ENCODE results near the gene TMED6. TPM values are rescaled to one million over a fixed set of nuclear protein-coding genes. Genes with fewer than 3 reads are reported as not detected.
"Not testable (repeated sequence)": the region's sequence is repeated elsewhere in the genome, so short reads cannot be mapped to it uniquely, and the experiment has no call there.

The TMED6 gene
- total RNA-seq, 4 donors from 2014 or later: 2.2 TPM; not detected in 3

DNA sequence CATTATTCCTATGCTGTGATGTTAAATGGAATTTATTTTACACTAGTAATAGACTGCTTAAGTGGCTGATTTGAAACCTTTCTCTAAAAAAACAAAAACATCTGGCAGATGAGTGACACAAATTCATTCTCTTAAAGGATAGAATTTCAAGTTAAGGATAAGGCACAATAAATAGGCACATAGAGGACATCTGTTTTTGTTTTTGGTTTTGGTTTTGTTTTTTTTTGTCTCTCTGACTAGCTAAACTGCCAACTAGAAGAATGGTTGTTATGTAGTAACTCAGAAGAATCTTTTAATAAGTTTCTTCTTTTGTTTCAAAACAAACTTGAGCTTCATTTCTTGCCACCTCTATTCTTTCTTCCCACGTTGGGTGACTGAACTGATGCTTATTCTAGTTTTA lies 45.6 kb downstream of the TMED6 start:
- 50 to 67% methylated on average over 1 of the region's 1 CpG for WGBS, 2 donors (ENCODE audit: low coverage in 1 of 2)
- TF ChIP-seq POLR2AphosphoS5 (IDR thresholded peaks at IDR 0.05): no peak
- no peak for ATAC-seq
- H3K4me3 ChIP-seq: no peak overlapping the region
- H3K4me1 ChIP-seq: peaks cover 0 to 7% (median 4%) of the 10 kb centered on the region in 3 donors
- peaks cover 2 to 35% of the 10 kb centered on the region in 2 donors for H3K36me3 ChIP-seq
- no peaks in the 10 kb centered on the region for H3K27me3 ChIP-seq
- no peak overlapping the region for H3K27ac ChIP-seq
- no peaks in the 10 kb centered on the region for H3K9me3 ChIP-seq

DNA sequence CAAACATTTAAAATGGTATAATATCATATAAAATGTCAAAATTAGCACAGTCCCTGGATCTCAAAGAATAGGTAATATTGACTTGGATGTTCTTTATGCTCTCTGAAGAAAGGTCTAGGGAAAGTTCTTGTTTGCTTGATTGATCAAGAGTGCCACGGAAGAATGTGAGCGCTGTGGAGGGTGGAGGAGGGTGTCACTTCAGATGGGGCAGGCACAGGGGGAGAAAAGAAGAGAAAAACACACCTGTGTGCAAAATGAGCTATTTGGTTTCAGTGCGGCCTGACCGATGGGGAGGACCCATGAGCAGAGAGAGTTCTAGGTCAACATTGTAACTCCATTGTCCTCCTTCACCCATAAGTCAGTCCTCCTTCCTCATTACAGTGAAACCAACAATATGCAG lies 49.3 kb downstream of the TMED6 start:
- Histone ChIP-seq H3K36me3 (peaks cover 2 to 69% of the 10 kb centered on the region in 2 donors), H3K9me3 (no peaks in the 10 kb centered on the region), H3K27ac (no peak overlapping the region), H3K27me3 (no peaks in the 10 kb centered on the region), H3K4me1 (no peaks in the 10 kb centered on the region), H3K4me3 (no peak overlapping the region)
- no peak for TF ChIP-seq POLR2AphosphoS5 (IDR thresholded peaks at IDR 0.05)
- TF ChIP-seq EP300 (IDR thresholded peaks at IDR 0.05): no peak
- TF ChIP-seq POLR2A (IDR thresholded peaks at IDR 0.05): no peak
- no peak for TF ChIP-seq CTCF (IDR thresholded peaks at IDR 0.05)
- 86 to 98% methylated on average over 2 to 4 of the region's 4 CpGs for WGBS, 2 donors (ENCODE audit: low coverage in 1 of 2)
- no peak for ATAC-seq

DNA sequence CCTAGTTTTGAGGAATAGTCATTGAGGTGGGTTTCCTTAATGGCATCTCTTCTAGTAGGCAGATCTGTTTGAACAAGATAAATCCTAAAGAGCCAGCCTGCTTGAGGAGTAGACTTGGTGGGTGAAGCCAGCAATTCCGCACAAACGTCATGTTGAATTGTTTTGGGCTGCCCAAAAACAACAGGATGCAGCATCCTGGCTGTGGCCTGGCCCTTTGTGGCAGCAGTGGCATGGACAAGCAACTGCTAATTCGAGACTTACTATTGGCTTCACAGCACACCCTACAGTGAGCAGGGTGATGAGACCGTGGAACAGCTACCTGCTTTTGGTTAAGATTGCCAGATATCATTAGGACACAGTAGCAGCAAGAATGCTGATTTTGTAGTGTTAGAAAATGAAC lies 49.7 kb downstream of the TMED6 start:
- ATAC-seq: no peak
- no peak for TF ChIP-seq POLR2AphosphoS5 (IDR thresholded peaks at IDR 0.05)
- no peak for TF ChIP-seq POLR2A (IDR thresholded peaks at IDR 0.05)
- no peak for TF ChIP-seq EP300 (IDR thresholded peaks at IDR 0.05)
- TF ChIP-seq CTCF (IDR thresholded peaks at IDR 0.05): no peak
- H3K36me3 ChIP-seq: peaks cover 2 to 69% of the 10 kb centered on the region in 2 donors
- H3K9me3 ChIP-seq: no peaks in the 10 kb centered on the region
- no peaks in the 10 kb centered on the region for H3K4me1 ChIP-seq
- WGBS, 2 donors (ENCODE audit: low coverage in 1 of 2): 74 to 100% methylated on average over 1 to 4 of the region's 4 CpGs
- H3K4me3 ChIP-seq: no peak overlapping the region
- H3K27me3 ChIP-seq: no peaks in the 10 kb centered on the region
- no peak overlapping the region for H3K27ac ChIP-seq

DNA sequence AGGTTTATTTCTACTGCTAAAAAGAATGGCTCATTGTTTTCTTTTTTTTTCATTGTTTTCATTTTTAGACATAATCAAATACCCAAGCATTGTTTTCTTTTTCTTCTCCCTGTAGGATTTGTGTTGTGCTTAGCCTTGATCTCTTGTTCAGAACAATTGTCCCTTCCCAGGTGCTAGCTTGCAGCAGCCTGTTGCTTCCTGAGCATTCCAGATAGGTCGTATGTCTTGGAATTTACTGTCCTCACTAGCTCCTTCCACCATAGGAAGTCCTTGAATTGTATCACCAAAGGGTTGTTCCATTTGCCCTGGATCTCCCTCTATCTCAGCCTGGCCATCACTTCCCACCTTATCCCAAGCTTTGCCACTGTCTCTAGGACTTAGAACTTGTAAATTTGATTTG lies 50.4 kb downstream of the TMED6 start:
- Histone ChIP-seq H3K9me3 (no peaks in the 10 kb centered on the region), H3K36me3 (peaks cover 2 to 71% of the 10 kb centered on the region in 2 donors), H3K27ac (no peak overlapping the region), H3K4me1 (no peaks in the 10 kb centered on the region), H3K27me3 (no peaks in the 10 kb centered on the region), H3K4me3 (no peak overlapping the region)
- TF ChIP-seq POLR2AphosphoS5 (IDR thresholded peaks at IDR 0.05): no peak
- TF ChIP-seq POLR2A (IDR thresholded peaks at IDR 0.05): no peak
- no peak for TF ChIP-seq EP300 (IDR thresholded peaks at IDR 0.05)
- no peak for TF ChIP-seq CTCF (IDR thresholded peaks at IDR 0.05)
- no peak for ATAC-seq
- 47 to 57% methylated on average over 1 of the region's 1 CpG for WGBS, 2 donors (ENCODE audit: low coverage in 1 of 2)

DNA sequence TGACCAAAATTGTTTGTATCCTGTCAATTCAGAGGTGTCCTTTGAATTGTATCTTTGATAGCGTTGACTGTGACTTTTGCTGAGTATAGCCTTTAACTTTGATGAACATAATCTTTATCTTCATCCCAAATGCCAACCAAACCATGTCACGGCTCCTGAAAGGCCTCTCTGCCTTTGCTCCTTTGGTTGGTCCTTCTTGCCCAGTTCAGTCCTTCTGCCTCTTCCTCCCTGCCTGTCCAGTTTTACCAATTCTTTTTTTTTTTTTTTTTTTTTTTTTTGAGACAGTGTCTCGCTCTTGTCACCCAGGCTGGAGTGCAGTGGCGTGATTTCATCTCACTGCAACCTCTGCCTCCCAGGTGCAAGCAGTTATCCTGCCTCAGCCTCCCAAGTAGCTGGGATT lies 53.3 kb downstream of the TMED6 start:
- H3K4me1 ChIP-seq: no peaks in the 10 kb centered on the region
- TF ChIP-seq EP300 (IDR thresholded peaks at IDR 0.05) (no peak), POLR2AphosphoS5 (IDR thresholded peaks at IDR 0.05) (no peak), CTCF (IDR thresholded peaks at IDR 0.05) (no peak), POLR2A (IDR thresholded peaks at IDR 0.05) (no peak)
- no peaks in the 10 kb centered on the region for H3K9me3 ChIP-seq
- WGBS, 2 donors (ENCODE audit: low coverage in 1 of 2): 94 to 100% methylated on average over 2 of the region's 4 CpGs
- H3K27ac ChIP-seq: no peak overlapping the region
- H3K4me3 ChIP-seq: no peak overlapping the region
- no peaks in the 10 kb centered on the region for H3K27me3 ChIP-seq
- ATAC-seq: no peak
- peaks cover 0 to 67% of the 10 kb centered on the region in 2 donors for H3K36me3 ChIP-seq

- WGBS, 2 donors (ENCODE audit: low coverage in 1 of 2): 84 to 86% methylated on average over 1 to 2 of the region's 7 CpGs
Observed at GRCh38 chr16:69296771-69297170, 54.8 kb downstream of the TMED6 start.

More at GRCh38 chr16:69296771-69297170, 54.8 kb downstream of the TMED6 start:
- H3K27ac ChIP-seq, H3K9me3 ChIP-seq, H3K27me3 ChIP-seq, H3K4me3 ChIP-seq, H3K4me1 ChIP-seq, ATAC-seq: not testable (repeated sequence)
- H3K36me3 ChIP-seq: peaks cover 0 to 58% of the 10 kb centered on the region in 2 donors

All from gastroesophageal sphincter (tissue), 4 donors.